HG02970 (cell line): ENCODE data around the gene COPA.

Experiments
- ATAC-seq: cut with Tn5 transposase; IDR thresholded peaks from one replicate; pipeline ENCODE4 v1.9.1; 2021; ENCODE audit warnings: mild to moderate bottlenecking, moderate library complexity, moderate number of reproducible peaks; ENCODE audit not compliant: unreplicated experiment, low FRiP score

COPA gene

DNA sequence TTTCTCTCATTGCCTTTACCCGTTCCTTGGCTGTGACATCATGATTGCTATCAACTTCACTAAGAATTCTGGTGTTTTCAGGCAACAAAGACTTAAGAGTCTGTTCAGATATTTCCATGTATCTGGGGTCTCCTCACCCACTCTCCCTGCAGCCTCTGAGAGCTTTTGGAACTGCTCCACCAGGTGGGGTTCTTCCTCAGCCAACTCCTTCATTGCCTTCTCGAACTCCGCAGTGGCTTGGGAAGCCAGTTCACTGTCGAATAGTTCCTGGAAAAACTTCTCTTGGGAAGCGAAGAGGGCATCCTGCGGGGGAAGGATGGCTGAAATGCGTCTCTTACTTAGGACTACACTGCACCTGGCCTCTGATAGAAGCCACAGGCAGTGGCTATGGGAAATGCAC, 60.2 kb downstream of the COPA start:
- ATAC-seq = no peak

GRCh38 chr1:160277987-160278386, 65.1 kb downstream of the COPA start:
- no peak for ATAC-seq

- no peak for ATAC-seq
Observed at GRCh38 chr1:160277330-160277729, 65.7 kb downstream of the COPA start.

GRCh38 chr1:160271025-160271424, 72.0 kb downstream of the COPA start:
- ATAC-seq = no peak

GRCh38 chr1:160267284-160267991, 75.6 kb downstream of the COPA start:
- ATAC-seq = no peak

- ATAC-seq = no peak
Observed at GRCh38 chr1:160264795-160265307, 78.2 kb downstream of the COPA start.

DNA sequence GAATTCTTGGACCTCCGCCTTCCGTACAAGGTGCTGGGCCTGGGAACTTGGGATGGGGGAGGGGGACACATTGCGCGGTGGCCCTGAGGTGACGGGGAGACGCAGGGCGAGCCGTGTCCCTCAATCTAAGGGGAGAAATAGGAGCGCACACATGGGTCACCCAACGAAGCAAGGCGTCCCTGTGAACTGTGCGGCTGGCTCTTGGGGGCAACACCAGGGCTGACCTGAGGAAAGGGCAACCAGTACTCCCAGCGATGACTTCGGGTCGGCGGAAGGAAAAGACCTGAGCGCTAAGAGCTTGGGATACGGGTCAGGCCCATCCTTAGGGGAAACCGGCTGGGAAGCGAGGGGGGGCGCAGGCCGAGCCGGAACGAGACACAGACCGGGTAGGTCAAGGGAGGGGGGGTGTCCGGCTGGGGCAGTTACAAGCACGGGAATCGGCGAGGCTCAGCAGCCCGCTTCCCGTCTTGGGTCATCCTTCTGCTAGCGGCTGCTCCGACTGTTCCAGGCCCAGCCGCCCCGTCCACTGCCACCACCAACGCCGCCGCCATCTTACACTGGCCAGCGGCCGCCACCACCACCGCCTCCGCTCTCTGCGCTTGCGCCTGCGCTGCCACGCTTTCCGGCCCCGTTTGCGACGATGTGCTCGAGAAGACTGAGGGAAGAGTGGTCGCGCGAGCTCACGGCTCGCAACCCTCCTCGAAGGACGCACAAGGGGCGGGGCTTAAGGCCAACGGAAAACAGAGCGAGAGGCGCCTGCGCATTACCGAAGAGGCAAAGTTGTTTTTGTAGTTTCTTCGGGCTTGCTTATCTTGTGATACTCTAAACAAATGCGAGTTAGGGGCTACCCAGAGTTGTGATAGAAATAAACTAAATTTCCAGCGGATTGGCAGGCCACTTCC, 80.9 kb downstream of the COPA start, which contains the start of gene DCAF8:
TSS of gene DCAF8 (minus strand) at position 657 of the 902 bp plus-strand sequence. CDS start 18,541 bp downstream, outside the sequence.
- ATAC-seq = peak; percentile 88

DNA sequence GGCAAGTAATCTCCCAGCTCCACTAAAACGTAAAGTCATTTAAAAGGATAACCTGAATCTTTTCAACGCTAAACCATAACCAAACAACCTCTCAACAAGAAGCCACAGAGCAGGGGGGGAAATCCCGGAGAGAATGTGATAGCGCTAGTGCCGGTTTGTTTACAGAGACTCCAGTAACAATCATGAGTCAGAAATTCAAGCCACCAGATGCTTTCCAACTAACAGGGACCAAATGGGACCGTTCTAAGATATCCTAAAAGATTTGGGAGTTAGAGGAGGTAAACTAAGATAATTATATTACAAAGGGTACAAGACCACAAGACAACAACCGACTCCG, 81.5 kb downstream of the COPA start:
- peak; percentile 25 for ATAC-seq

GRCh38 chr1:160260406-160261382, 82.4 kb downstream of the COPA start:
- ATAC-seq = no peak

DNA sequence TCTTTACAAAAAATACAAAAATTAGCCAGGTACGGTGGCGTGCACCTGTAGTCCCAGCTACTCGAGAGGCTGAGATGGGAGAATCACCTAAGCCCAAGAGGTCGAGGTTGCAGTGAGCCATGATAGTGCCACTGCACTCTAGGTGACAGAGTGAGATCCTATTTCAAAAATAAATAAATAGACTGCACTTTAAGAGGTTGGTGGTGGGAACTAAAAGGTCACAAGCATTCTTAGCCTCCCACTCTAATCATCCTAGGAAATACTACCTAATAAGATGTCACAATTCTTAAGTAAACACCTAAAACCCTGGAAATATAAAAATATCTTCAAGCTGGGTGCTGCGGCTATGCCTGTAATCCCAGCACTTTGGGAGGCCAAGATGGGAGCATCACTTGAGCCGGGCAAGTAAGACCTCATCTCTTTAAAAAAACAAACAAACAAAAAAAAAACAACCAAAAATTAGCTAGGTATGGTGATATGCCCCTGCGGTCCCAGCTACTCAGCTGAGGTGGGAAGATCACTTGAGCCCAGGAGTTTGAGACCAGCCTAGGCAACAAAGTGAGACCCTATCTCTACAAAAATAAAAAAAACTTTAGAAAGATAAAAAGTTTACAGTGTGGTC, 84.8 kb downstream of the COPA start:
- no peak for ATAC-seq

DNA sequence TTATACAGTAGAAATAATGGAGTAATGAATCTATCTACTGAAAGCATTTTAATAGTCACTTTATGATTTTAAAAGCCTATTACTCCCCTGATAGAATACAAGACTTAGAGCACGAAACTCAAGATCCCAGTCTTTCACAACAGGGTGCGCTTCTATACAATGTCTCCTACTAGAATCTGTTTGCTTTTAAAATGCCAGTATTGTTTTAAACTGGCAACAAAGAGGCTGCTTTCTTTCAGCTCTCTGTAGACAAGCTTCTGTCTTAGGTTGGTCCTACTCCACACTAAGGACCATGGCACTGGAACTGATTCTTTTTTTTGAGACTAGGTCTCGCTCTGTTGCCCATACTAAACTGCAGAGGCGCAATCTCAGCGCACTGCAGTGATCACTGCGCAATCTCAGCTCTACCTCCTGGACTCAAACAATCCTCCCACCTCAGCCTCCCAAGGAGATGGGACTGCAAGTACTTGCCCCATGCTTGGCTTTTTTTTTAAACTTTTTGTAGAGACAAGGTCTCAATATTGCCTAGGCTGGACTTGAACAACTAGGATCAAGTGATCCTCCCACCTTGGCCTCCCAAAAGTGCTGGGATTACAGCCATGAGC, 85.5 kb downstream of the COPA start:
- no peak for ATAC-seq

DNA sequence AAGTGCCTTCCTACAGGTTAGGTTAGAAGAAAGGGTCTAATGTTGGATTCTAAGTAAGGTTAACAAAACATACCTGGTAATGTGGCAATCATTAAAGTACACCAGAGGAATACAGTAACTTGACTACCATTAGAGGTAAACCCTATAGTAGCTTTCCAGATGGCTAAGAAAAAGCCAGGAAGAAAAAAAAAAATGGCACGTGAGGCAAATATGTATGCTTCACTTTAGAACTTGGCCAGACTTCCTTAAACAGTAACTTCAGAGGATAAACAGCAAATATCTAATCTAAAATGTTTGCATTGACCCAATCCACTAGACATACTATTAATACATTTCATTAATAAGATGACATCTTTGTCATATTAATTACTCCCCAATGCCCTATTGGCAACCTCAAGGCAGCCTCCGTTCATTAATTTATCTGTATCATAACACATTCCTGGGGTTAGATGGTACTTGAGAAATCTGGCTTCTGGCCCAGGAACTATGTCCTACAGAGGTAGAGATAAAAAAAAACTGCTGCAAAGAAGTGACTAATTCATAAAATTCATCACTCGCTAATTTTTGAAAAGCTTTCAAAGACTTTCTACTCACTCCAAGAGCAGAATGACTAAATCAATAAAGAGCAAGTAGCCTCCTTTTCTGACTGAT, 86.5 kb downstream of the COPA start:
- ATAC-seq = no peak

- no peak for ATAC-seq
Observed at GRCh38 chr1:160255781-160256300, 87.2 kb downstream of the COPA start.

- ATAC-seq = no peak
Observed at GRCh38 chr1:160251687-160252526, 91.1 kb downstream of the COPA start.

DNA sequence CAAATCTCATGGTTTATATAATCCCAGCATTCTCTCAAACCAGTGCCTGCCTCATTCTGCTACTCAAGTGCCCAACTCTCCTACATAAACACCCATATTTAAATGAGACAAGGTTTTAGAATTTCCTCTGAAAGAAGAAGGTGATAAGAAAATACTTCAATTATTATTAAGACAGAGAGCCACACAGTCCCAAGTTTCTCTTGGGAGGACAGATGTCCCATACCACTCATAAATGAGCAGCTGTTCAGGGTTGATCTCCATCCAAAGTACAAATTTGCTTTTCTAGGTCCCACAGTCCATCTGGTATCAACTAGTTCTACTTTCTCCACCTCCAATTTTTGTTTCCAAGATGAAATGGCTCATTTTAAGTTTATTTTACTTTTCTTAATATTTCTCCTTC, 92.0 kb downstream of the COPA start:
- ATAC-seq = no peak

- no peak for ATAC-seq
Observed at GRCh38 chr1:160247053-160247452, 96.0 kb downstream of the COPA start.

GRCh38 chr1:160245434-160245833, 97.6 kb downstream of the COPA start:
- no peak for ATAC-seq

DNA sequence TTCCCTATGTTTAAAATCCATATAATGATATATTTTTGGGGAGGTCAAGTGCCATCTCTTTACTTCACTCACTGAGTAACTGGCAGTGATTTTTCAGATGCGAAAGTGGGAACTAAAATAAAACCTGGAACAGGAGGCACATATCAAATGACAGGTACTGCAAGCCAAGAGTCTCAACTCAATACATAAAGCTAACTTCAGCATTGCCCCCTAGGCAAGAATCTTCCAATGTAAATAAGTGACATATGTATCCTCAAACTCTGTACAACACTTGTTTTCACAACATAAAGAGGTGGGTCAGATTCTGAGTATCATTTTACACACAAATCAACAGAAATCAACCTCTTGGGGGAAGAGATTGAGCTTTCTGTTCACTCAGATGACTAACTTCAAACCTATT, 98.8 kb downstream of the COPA start:
- ATAC-seq = no peak
